ELR (cell line): ENCODE data around the gene RGS7.

Experiments used
- DNase-seq: peaks from one replicate; pipeline ENCODE4 v3.0.0-alpha.2; 2015; ENCODE audit warnings: low read depth

Gene RGS7

DNA sequence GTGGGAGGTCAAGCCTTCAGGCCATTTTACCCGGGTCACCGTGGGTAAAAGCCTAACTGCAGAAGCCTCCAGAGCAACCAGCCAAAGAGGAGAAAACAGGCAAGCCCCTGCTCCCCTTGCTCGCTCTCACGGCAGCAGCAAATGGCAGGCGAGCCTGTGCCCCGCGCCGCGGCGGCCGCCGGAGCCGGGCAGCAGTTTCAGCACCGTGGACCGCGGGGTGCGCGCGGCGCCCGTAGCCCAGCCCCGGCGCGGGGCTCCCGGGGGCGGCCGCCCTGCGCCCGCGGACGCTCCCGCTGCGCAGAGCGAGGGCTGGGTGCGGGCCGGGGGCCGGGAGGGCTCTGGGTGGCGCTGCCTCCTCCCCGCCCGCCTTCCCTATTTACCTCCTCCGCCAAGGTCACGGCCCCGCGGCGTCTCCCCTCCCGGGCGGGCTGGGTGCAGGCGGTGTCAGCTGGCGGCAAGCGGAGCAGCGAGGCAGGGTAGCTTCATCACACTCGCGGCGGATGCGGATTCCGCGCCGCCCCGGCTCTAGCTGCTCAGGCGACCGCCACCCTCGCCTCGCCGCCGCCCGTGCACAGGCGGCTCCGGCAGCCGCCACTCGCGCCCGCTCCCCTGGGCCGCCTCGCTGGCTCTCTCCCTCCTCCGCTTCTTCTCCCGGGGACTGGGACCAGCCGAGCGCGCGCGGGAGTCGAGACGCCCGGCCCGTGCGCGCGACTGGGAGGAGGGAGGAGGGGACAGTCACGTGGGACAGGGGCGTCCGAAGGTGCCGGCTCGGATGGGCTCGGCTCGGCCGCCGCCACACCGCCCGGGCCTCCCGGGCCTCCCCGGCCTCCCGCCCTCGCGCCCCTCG lies at the start of gene RGS7:
Gene RGS7 (minus strand): TSS at position 687 of the 847 bp plus-strand sequence.
- DNase-seq, result peak; percentile 77

DNA sequence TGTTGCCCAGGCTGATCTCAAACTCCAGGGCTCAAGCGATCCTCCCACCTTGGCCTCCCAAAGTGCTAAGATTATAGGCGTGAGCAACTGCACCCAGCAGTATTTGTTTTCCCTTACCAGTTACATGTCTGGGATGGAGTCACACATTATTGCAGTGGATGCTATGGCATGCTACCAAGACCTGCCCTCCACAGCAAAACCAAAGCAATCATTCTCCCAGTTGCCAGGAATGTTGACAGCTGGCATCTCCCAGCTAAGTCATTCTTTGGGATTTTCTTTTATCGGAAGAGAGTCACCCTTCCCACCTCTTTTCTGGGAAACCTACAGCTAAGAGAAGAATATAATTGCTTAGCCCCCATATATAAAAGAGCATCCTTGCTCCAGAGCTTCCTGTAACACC lies 49.4 kb upstream of the RGS7 start:
- DNase-seq, result no peak

DNA sequence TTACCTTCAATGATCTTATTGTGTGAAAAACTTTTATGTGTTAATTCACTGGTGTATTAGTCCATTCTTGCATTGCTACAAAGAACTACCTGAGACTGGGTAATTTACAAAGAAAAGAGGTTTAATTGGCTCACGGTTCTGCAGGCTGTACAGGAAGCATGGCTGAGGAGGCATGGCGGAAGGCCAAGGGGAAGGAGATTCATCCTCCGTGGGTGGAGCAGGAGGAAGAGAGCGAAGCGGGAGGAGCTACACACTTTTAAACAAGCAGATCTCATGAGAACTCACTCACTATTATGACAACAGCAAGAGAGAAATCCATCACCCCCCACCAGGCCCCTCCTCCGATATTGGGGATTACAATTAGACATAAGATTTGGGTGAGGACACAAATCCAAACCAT lies 44.2 kb upstream of the RGS7 start:
- no peak for DNase-seq

DNA sequence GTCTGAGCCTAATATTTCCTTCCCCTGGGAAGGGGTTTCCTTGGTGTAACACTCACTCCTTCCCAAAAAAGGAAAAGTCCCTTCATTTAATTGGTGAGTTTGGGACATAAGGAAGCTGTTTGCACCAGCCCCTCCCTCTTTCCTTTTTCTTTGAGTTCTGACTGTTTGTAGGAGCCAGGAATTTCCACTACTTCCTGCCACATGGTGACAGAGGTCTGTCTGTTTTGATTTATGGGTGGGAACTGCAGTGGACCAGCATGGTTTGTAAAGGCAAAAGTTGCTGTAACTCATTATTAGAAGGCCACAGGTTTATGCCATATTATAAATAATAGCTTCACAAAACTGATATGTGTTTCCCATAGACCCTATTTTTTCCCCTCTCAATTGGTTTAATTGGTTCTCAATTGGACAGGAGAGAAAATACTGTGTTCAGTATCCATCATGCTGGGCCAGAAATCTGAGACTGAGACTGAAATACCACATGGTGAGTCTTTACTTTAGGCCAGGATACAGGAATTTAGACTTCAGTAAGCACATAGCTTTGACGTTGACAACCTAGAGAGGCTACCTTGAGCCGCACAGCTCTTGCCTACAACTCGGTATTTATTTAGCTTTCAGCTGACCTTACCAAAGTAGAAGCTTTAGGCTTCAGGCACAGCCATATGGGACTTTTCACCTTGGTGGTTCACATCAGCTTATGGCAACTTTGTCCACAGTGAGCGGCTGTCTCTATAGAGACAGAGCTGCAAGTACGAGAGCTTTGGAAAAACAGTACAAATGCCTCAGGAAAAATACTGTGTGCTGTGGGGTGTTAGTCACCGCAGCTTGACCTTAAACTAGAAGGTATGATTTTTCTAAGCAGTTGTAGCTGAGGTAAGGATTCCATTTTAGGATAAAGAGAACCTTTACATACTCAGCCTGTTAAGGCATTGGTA lies 40.0 kb upstream of the RGS7 start:
- DNase-seq, result peak; percentile 40

DNA sequence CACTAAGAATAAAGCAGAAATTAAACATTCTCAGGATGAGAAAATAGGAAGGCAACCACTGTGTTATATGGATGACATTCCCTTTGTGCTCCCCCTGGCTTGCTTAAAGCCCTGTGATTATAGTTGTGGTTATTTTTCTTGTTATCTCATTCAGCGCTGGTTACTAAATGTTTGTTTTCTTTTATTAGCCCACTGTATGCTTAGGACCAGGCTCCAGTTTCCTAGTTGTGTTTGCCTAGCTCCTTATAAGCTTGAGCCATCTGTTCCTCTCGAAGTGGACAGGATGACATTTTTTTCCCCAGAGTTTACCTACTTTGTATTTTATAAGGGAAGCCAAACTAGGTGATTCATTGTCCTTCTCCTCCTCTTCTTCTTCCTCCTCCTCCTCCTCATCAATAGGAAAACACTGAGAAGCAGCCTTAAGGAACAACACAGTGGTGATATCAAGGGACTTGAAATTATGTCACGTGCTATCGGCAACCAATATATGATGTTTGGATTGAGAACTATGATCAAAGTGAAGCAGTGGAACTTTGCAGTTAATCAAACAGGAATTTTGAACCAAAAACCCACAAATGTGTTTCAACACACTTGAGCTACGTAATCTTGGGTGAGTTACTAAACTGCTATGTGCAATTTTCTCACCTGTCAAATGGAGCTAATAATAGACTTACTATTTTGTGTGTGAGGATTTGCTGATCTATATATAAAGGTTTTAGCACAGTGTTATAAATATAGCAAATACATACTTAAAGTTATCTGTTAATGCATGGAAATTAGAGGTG lies 35.1 kb upstream of the RGS7 start:
- DNase-seq, result no peak

DNA sequence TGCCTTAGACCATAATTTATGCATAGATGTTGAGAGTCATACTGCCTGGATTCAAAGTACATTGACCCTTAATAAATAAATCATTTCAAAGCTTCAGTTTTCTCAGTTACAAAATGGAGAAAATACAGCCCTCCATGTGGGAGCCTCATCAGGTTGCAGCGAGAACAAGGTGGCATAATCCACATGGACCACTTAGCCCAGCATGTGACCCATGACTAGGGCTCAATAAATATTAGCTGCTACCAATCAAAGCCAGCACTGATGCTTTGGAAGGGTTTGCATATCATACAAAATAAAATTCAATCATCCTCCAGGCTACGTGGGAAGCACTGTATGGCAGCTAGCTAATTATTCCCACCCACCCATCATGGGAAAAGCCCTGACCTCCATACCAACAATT lies 33.5 kb upstream of the RGS7 start:
- DNase-seq, result no peak

DNA sequence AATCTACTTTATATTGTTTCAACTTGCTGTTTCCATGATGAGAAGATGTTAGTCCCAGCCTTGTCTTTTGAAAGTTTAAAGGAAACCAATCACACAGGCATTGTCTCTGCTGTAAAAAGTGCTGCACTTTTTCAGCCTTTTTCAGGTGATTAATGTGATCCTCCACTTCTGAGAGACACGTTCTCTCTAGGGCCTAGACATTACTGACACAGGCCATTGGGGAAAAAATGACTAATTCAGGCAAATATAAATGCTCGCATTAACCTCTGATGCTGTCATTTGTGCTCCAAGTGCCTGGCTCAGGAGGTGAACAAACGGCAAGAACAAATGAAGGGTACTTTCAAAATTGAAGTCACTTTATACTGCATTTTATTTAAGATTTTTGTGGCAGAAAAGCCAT lies 32.4 kb upstream of the RGS7 start:
- no peak for DNase-seq

DNA sequence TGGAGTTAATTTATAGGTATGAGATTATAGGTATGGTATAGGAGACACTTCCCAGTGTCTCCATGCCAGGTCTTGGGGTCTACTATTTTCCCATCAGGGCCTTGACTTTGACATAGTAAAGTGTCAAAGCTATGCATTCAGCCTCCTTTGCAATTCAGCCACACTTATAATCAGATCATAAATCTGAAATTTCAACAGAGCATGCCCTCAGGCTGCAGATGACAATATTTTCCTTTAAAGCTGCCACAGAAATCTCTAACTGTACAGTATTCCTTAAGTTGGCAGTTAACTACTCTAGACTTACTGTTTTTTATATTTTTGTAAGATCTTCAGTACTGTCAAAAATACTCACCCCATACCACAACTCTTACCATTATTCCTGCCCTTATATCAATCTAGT lies 30.2 kb upstream of the RGS7 start:
- DNase-seq, result no peak

DNA sequence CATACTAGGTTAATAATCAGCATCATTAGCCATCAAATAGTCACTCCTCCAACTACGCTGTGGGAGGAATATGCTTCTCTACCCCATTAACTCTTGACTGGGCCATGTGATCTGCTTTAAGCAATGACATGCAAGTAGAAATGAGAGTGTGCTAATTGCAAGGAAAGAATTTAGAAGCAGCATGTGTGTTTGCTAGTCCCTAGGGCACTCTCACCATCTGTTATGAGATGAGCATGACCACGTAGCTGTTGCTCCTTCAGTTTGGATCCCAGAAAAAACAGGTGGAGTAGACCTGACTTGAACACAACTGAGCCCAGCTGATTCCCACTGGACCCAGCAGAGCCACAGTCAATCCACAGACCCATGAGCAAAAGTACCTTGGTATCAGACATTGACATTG lies 19.7 kb upstream of the RGS7 start:
- DNase-seq, result no peak

DNA sequence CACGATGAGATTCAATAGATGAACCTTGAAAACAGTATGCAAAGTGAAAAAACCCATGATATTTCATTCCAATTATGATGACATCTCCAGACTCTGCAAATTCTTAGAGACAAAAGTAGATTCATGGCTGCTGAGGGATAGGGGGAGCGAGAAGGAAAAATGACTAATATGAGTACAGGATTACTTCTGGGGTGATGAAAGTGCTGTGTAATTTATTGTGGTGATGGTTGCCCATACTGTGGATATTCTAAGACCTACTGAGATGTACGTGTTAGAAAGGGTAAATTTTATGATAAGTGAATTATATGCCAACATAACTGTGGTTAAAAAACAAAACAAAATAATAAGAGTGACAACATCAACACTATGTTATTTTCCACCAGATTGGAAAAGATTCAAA lies 18.9 kb upstream of the RGS7 start:
- no peak for DNase-seq

DNA sequence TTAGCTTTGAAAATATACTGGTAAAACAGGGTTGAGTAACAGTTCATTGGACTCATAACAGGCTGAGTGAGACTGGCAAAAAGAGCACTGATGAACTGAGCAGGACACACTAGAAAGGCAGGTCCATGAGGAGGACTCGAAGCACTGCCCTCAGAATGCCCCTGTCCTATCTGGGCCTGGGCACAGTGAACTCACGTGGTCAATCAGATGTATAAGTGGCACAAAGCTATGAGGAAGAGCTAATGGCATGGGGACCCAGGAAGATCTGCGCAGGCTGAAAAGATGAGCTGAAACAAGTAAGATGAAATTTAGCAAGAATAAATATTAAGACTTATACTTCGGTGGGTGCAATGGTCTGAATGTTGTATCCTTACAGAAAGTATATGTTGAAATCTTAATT lies 9.2 kb upstream of the RGS7 start:
- no peak for DNase-seq

DNA sequence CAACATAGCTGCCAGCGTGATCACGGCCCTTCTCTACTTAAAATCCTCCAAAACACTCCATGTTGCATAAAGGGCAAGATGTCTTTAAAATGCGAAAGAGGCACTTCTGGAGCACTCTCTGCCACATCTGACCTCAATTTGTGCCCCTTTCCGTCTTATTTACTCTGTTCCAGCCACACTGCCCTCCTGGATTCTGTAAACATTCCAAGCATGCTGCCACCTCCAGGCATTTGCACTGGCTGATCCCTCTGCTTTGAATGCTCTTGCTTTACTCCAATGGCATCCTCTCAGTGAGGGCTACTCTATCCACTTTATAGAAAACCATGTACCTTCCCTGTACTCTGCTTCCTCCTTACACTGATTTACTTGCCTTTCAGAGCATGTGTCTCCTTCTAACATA lies 5.3 kb upstream of the RGS7 start:
- DNase-seq, result no peak

DNA sequence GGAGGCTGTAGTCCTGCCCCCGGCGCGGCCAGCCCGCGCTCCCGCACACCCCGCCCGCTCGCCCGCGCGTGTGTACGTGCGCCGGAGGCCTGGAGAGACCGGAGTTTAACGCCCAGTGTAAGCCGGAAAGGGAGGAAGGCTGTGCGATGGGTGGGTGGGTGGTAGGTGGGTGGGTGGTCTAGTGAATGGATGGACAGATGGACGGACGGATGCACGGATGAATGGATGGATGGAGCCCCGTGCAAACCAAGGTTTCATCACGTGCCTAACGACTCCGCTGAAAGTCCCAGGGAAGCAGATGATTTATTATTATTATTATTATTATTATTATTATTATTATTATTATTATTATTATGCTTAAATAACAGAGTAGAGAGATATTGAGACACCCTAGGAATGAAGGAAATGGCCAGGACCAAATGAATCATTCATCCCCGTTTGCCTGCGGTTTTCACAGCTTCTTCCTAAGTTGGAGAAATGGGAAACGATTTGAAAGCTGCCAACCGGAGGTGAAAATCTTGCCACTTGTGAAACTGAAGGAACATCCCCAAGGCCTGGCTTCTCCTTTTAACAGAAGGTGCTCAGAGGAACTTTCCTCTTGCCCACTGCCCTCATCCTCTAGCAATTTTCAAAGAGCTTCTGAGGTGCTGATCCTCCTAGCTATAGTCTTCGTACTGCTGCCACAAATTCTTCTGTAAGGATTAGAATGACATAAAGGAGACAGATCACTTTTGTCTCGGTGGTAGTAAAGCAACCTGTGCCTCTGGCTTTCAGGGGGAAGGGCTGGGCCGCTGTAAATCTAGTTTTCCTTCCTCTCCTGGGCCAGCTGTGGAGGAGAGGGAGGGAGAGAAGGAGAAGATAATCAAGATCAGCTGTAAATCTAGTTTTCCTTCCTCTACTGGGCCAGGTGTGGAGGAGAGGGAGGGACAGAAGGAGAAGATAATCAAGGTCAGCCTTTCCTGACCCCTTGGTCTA lies 648 bp upstream of the RGS7 start:
- DNase-seq, result peak; percentile 41

DNA sequence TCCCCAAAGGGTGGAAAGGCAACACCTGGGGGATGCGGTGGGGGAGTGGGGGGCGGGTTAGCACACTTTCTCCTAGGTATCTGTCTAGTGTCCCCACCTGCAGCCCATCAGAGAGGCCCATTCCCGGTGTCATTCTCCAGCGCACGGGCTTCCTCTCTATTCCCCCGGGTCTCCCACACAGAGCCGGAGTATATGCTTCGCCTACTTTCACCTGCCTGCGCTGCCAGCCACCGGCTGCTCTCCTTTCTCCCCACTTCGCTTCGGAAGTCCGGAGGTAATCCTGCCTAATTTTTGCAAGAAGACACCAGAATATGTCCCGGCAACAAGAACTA lies 852 bp downstream of the RGS7 start:
- no peak for DNase-seq

DNA sequence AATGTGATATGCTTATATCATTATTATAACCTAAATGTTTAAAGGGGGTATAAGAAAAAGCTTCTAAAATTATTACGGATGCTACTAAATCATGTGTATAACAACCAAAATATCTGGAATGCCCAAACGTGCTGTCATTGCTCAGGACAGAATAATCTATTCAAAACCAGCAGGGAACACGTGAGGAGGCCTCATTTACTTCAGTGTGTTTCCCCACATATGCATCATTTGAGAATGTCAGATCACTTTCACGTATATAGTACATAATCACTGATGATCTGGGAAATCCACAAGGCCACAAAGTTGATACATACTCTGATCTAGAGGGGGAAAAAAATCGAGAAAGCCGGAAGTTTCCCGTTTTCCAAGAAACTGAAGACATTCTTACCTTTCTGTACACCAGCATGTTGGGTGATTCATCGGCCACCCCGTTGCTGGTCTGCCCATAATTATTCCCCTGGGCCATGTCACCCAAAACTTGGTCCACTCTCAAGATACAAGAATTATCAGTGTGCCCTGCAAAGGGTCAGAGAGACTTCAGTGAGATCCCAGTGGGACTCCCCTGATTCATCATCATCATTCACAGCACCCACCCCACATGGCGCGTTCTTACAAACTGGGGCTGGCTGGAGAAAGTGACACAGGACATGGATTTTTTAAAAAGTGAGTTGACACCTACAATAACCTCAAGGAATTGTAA lies 1.5 kb downstream of the RGS7 start:
- DNase-seq, result no peak

DNA sequence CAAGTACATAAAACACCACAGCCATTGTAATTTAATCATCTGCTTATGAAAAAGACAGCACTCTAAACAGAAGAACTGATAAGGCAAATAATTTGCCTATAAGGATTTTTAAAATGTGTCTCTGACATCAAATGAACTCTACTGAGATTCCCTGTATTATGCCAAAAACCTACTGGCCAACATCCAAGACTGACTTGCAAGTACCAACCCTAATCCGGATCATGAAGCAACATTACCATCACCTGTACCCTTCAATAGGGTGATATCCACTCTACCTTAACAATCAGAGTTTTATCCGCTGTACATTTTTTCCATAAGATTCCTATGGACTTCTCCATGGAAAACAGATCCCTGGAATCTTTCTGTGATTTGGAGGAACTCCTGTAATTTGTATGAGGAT lies 4.6 kb downstream of the RGS7 start:
- no peak for DNase-seq

DNA sequence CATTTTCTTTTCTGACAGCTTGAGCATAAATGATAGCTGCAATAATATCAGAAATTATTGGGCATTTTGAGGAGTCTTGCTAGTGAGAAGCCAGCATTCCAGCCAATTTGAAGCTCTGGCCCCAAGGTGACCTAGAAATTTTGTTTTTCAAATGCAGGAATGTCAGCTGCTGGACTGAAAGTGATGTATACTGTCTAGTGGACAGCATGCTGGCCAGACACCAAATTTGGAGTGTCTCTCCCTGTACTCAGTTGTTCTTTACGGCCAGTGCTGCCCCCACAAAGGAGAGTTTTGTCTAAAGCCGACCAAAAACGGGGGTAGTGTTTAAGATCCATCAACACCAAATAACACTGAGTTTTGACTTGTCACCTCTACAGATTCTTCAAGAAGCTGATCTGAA lies 5.2 kb downstream of the RGS7 start:
- DNase-seq, result no peak

DNA sequence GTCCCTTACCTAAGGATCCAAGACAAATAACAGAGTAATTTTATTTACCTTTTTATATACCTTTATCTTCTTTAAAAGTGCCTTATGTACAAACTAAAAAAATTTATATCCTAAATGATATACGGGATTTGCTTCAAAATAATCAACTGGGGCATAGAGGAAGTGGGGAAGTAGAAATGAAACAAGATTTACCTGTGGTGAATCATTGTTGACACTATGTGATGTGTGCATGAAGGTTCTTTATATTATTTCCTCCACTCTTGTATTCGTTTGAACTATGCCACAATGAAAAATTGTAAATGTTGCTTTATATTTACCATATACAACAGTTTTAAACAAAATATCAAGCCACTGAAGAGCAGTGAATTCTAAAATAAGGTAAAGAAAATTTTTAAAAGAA lies 13.0 kb downstream of the RGS7 start:
- DNase-seq, result no peak

DNA sequence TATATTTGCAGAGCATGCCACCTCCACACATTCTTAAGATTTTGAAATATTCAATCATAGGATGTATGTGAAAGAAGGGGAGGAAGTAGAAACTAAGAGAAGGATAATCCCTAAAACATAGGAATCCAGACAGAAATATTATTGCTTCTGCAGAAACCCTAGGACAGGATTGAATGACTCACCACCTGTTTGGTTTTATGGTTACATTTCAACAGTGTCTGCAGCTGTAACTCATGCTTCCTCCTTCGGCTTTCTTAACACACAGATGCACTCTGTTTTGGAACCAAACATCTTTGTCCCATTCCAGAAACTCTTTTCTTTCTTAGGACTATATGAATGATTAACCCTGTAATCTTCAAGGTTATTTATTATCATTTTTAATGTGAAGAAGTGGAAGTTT lies 20.7 kb downstream of the RGS7 start:
- DNase-seq, result peak; percentile 64

DNA sequence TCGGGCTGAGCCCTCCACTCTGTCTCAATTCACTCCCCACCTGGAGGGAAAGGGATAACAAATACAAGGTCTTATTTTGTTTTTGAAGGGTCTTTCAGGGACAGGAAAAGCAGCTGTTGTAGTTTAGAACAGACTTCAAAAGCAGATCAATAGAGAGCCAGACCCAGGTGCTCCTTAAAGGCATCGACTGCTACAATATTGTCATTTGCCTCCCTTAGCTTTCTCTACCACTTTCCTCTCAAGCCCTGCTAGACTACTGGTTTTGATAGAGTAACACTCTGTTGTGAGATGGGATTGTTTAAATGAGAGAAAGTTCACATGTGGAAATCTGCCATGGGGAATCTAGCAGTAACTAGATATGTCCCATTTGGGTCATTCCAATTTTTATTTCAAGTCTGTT lies 24.0 kb downstream of the RGS7 start:
- no peak for DNase-seq

DNA sequence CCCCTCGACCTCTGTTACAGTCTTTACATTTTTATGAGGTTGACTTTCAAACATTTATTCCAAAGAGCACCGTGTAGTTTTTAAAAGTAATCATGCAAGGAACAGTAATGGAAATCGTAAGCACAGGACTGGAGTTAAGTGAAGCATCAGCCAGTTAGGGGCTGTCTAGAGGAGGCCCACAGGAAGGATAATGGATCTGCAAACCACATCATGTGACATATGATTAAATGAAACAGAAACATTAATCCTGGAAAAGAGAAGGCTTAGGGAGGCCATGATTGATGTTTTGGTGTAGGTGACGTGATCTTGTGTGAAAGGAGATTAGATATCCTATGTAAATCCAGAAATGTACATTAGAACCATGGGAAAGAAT lies 25.0 kb downstream of the RGS7 start:
- DNase-seq, result no peak
